ENCODE measurements around the gene PPIE.

The PPIE gene

DNA sequence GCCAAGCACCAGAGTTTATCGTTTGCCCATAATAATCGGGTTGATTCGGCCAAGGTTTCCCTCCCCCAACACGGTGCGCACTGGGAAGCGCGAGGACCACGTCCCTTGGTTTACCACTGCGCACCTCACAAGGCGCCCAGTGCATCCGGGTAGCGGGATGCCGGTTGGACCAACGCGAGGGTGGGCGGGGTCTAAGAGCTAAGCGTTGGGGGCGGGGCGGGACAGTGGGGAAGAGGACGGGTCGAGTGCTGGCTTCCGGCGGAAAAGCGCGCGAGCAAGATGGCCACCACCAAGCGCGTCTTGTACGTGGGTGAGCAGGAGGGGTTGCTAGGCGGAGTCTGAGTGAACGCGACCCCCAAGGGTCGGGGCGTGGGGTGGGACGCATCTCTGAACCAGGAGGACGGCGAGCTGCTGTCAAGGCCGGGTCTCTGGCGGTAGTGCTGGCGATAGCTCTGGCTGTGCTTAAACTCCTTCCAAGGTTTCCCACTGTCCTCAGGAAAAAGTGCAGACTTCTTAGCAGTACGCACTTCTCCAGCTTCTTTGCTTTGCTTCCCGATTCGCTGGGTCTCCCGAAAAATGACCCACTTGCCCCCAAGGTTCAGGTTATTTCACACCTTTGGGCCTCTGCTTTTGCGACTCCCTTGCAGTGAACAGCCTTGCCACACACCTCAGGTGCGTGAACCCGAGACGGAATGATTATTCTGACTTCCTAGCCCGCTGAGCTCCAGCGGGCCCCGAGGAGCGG lies at the start of gene PPIE:
Gene PPIE (plus strand): TSS at position 261 of the 745 bp plus-strand sequence. CDS start 19 bp downstream, at position 280.
- in situ Hi-C loops (cut with HindIII; ENCODE audit: low sequenced_read_pairs) = no loop called here
- DNase-seq (ENCODE audit: low read depth, low spot score) = peak; percentile 90
- H3K4me3 ChIP-seq (ENCODE audit: low read depth, low read length) = peak within 1 kb of the TSS; percentile 84
- no peak for TF ChIP-seq CTCF (IDR thresholded peaks at IDR 0.05; ENCODE audit: low read depth, low read length)

- H3K4me3 ChIP-seq (ENCODE audit: low read depth, low read length) = no peak overlapping the region
- no peak for TF ChIP-seq CTCF (IDR thresholded peaks at IDR 0.05; ENCODE audit: low read depth, low read length)
- no peak for DNase-seq (ENCODE audit: low read depth, low spot score)
- in situ Hi-C loops (cut with HindIII; ENCODE audit: low sequenced_read_pairs) = no loop called here
Measured at GRCh38 chr1:39689214-39689613, 49.5 kb upstream of the PPIE start.

DNA sequence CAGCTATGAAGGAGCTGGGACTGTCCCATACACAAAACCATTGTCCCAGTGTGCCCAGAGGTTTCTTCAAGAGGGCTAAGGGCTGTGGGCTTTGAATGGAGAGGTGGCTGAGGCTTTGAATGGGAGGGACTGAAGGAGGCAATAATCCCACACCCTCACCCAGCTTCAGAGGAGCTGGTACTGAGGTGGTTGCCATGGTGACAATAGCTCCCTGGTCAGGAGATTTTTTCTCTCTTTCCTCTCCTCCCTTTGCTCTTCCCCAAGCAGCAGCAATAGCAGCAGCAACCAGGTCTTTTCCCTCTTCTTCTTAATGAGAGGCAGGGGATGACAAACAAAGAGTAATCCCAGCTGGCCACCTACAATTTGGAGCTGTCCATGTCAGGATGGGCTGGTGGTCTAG lies 49.0 kb upstream of the PPIE start:
- in situ Hi-C loops (cut with HindIII; ENCODE audit: low sequenced_read_pairs) = no loop called here
- DNase-seq (ENCODE audit: low read depth, low spot score) = no peak
- no peak overlapping the region for H3K4me3 ChIP-seq (ENCODE audit: low read depth, low read length)
- TF ChIP-seq CTCF (IDR thresholded peaks at IDR 0.05; ENCODE audit: low read depth, low read length) = no peak

- in situ Hi-C loops (cut with HindIII; ENCODE audit: low sequenced_read_pairs) = no loop called here
- no peak overlapping the region for H3K4me3 ChIP-seq (ENCODE audit: low read depth, low read length)
Measured at GRCh38 chr1:39690225-39690624, 48.5 kb upstream of the PPIE start.

DNA sequence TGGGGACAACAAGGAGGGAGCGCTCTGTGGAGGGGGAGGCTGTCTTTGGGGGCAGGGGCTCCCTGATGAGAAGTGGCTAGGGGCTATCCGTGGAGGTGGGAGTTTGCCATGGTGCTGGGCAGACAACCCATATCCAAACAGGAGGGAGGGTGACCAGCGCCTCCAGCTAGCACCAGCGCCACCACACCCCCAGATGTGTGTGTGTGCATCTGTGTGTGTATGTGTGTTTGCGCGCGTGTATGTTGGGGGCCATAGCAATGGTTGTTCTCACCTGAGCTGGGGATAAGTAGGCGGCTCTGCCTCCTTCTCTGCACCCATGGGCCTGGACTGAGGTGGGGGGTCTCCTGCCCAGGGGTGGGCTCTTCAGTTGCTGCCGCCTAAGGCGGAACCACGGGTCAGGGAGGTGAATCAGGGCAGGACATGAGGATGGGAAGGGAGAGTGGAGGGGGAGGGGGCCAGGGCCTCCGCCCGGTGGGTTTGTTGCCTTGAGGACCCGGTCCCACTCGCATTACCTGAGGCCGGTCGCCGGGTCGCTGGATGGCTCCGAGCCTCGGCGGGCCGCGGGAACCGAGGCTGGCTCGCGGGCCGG lies 47.8 kb upstream of the PPIE start:
- in situ Hi-C loops (cut with HindIII; ENCODE audit: low sequenced_read_pairs) = no loop called here
- no peak for TF ChIP-seq CTCF (IDR thresholded peaks at IDR 0.05; ENCODE audit: low read depth, low read length)
- no peak overlapping the region for H3K4me3 ChIP-seq (ENCODE audit: low read depth, low read length)
- no peak for DNase-seq (ENCODE audit: low read depth, low spot score)

More at GRCh38 chr1:39690225-39690624, 48.5 kb upstream of the PPIE start:
- no peak for DNase-seq (ENCODE audit: low read depth, low spot score)
- no peak for TF ChIP-seq CTCF (IDR thresholded peaks at IDR 0.05; ENCODE audit: low read depth, low read length)

GRCh38 chr1:39691383-39692151 lies 47.1 kb upstream of the PPIE start, which contains the start of gene HPCAL4:
Gene HPCAL4, minus strand, starts transcription at chr1:39691433. Its CDS starts 6,830 bp downstream, at chr1:39684603.
- peak; percentile 56 for DNase-seq (ENCODE audit: low read depth, low spot score)
- in situ Hi-C loops (cut with HindIII; ENCODE audit: low sequenced_read_pairs) = no loop called here
- TF ChIP-seq CTCF (IDR thresholded peaks at IDR 0.05; ENCODE audit: low read depth, low read length) = no peak
- H3K4me3 ChIP-seq (ENCODE audit: low read depth, low read length) = peak within 1 kb of the TSS; percentile 9

Measured in astrocyte of the spinal cord (primary cell).